ENCODE results near the gene ENPP3.

GRCh38 chr6:131680868-131681267, 43.8 kb downstream of the ENPP3 start:
- TF ChIP-seq CTCF (IDR thresholded peaks at IDR 0.05; ENCODE audit: poor library complexity) (no peak), EZH2phosphoT487 (IDR thresholded peaks at IDR 0.05; ENCODE audit: low read depth, severe bottlenecking, unreplicated experiment) (no peak)

Data from hepatocyte (in vitro differentiated cells).